ENCODE results near the gene XRCC5.

The XRCC5 gene

DNA sequence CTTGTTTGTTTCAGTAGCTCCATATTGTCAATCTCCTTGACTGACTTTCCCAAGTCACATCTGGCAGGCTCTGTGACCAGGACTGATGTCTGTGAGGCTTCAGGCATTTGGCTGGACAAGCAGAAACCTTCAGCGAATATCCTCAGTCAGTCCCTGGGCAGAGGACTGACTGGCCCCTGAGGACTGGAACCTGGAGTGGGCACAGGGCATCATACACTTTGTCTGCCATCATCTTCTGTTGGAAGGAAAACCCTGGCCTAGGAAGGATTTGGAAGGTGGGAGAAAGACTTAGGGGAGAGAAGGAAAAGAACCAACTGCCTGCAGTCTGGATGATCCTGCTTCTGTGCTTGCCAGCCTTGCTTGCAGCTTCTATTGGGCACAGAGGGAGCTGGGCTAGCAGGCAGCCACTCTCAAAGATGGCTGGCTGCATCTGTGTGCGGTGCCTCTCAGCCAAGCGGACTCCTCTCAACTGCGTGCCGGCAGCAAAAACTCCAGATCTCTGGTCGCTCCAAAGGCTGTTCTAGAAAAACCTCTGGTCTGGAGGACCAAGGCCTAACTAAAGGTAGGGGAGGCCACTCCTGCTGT lies 136.3 kb downstream of the XRCC5 start:
- Histone ChIP-seq H2AFZ (ENCODE audit: low read length) (no peak overlapping the region), H3K9ac (ENCODE audit: low read length) (no peak overlapping the region), H3K36me3 (ENCODE audit: insufficient read depth, low read length) (no peaks in the 10 kb centered on the region), H3K9me2 (ENCODE audit: low read depth, low read length) (no peaks in the 10 kb centered on the region), H3K4me1 (ENCODE audit: insufficient read depth, low read length, severe bottlenecking) (no peaks in the 10 kb centered on the region), H3K27ac (ENCODE audit: low read depth, low read length, poor library complexity, severe bottlenecking) (no peak overlapping the region), H3K4me2 (ENCODE audit: low read length) (no peak overlapping the region), H3K4me3 (ENCODE audit: low read depth, low read length, poor library complexity, severe bottlenecking) (no peak overlapping the region), H3K9me3 (ENCODE audit: low read length) (no peaks in the 10 kb centered on the region), H3F3A (ENCODE audit: insufficient read depth, low read length) (no peaks in the 10 kb centered on the region), H4K20me1 (ENCODE audit: insufficient read depth, low read length) (no peaks in the 10 kb centered on the region), H3K79me2 (ENCODE audit: insufficient read depth, low read length) (no peaks in the 10 kb centered on the region), H3K27me3 (ENCODE audit: insufficient read depth, low read length) (no peaks in the 10 kb centered on the region)
- TF ChIP-seq, protein P1, sequence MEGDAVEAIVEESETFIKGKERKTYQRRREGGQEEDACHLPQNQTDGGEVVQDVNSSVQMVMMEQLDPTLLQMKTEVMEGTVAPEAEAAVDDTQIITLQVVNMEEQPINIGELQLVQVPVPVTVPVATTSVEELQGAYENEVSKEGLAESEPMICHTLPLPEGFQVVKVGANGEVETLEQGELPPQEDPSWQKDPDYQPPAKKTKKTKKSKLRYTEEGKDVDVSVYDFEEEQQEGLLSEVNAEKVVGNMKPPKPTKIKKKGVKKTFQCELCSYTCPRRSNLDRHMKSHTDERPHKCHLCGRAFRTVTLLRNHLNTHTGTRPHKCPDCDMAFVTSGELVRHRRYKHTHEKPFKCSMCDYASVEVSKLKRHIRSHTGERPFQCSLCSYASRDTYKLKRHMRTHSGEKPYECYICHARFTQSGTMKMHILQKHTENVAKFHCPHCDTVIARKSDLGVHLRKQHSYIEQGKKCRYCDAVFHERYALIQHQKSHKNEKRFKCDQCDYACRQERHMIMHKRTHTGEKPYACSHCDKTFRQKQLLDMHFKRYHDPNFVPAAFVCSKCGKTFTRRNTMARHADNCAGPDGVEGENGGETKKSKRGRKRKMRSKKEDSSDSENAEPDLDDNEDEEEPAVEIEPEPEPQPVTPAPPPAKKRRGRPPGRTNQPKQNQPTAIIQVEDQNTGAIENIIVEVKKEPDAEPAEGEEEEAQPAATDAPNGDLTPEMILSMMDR (IDR thresholded peaks at IDR 0.05; ENCODE audit: low read length): no peak
- no peak for TF ChIP-seq EZH2 (IDR thresholded peaks at IDR 0.05; ENCODE audit: borderline replicate concordance, low read length)

DNA sequence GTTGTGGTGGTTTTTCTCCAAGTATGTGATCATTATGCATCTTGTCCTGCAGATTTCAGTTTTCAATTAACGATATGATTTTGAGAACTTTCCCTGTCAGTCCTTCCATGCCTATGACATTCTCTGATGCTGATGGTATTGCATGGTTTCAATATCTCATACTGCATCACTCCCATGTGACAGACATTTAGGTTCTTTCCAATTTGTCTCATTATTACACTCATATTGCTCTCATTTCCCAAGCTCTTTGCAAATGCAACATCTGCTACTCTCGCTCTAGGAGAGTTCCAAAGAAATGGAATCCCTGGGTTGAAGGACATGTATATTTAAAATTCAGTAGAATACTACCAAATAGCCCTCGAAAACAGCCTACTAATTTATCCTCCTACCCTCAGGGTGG lies 137.6 kb downstream of the XRCC5 start:
- H3K9me2 ChIP-seq (ENCODE audit: low read depth, low read length): no peaks in the 10 kb centered on the region

More for the DNA sequence above, 137.6 kb downstream of the XRCC5 start:
- H3K36me3 ChIP-seq (ENCODE audit: insufficient read depth, low read length): no peaks in the 10 kb centered on the region
- H3K79me2 ChIP-seq (ENCODE audit: insufficient read depth, low read length): no peaks in the 10 kb centered on the region
- no peaks in the 10 kb centered on the region for H4K20me1 ChIP-seq (ENCODE audit: insufficient read depth, low read length)
- H3K27me3 ChIP-seq (ENCODE audit: insufficient read depth, low read length): no peaks in the 10 kb centered on the region
- H3K4me1 ChIP-seq (ENCODE audit: insufficient read depth, low read length, severe bottlenecking): no peaks in the 10 kb centered on the region
- no peaks in the 10 kb centered on the region for H3K9me3 ChIP-seq (ENCODE audit: low read length)
- TF ChIP-seq EZH2 (IDR thresholded peaks at IDR 0.05; ENCODE audit: borderline replicate concordance, low read length): no peak
- TF ChIP-seq, protein P1 (IDR thresholded peaks at IDR 0.05; ENCODE audit: low read length): no peak
- no peak overlapping the region for H3K4me3 ChIP-seq (ENCODE audit: low read depth, low read length, poor library complexity, severe bottlenecking)
- H3K4me2 ChIP-seq (ENCODE audit: low read length): no peak overlapping the region
- H2AFZ ChIP-seq (ENCODE audit: low read length): no peak overlapping the region
- H3K9ac ChIP-seq (ENCODE audit: low read length): no peak overlapping the region
- H3K27ac ChIP-seq (ENCODE audit: low read depth, low read length, poor library complexity, severe bottlenecking): no peak overlapping the region
- no peaks in the 10 kb centered on the region for H3F3A ChIP-seq (ENCODE audit: insufficient read depth, low read length)

Measured in OCI-LY1 (cell line).